Measurements from ENCODE around the gene LAMP2.

LAMP2 gene

GRCh38 chrX:120428309-120428708 is 40.8 kb downstream of the LAMP2 start:
- Histone ChIP-seq H2AFZ (ENCODE audit: low read depth, low read length) (no peak overlapping the region), H3K27me3 (ENCODE audit: low read depth, low read length) (no peaks in the 10 kb centered on the region), H3K27ac (ENCODE audit: low read length) (no peak overlapping the region), H4K20me1 (ENCODE audit: insufficient read depth, low read length) (0 out of 2 replicates have a peak, but pooled peaks cover 3% of the 10 kb centered on the region), H3K9me3 (ENCODE audit: insufficient read depth, low read length) (no peaks in the 10 kb centered on the region), H3K4me2 (ENCODE audit: low read length) (no peak overlapping the region), H3K4me3 (ENCODE audit: low read length) (no peak overlapping the region), H3K79me2 (ENCODE audit: low read length) (no peaks in the 10 kb centered on the region), H3K36me3 (replicated peaks; ENCODE audit: low read depth, low read length) (peaks cover 5% of the 10 kb centered on the region), H3K4me1 (ENCODE audit: low read length) (peaks cover 12% of the 10 kb centered on the region), H3K9ac (ENCODE audit: low read length) (no peak overlapping the region)
- TF ChIP-seq EZH2phosphoT487 (IDR thresholded peaks at IDR 0.05; ENCODE audit: low read depth) (no peak), CTCF (IDR thresholded peaks at IDR 0.05; ENCODE audit: low read depth, low read length) (no peak)

- Histone ChIP-seq H2AFZ (ENCODE audit: low read depth, low read length) (no peak overlapping the region), H3K27ac (ENCODE audit: low read length) (no peak overlapping the region), H3K36me3 (replicated peaks; ENCODE audit: low read depth, low read length) (peaks cover 5% of the 10 kb centered on the region), H3K79me2 (ENCODE audit: low read length) (no peaks in the 10 kb centered on the region), H3K4me1 (ENCODE audit: low read length) (peaks cover 12% of the 10 kb centered on the region), H3K27me3 (ENCODE audit: low read depth, low read length) (no peaks in the 10 kb centered on the region), H3K9ac (ENCODE audit: low read length) (no peak overlapping the region), H3K4me3 (ENCODE audit: low read length) (no peak overlapping the region), H4K20me1 (ENCODE audit: insufficient read depth, low read length) (0 out of 2 replicates have a peak, but pooled peaks cover 3% of the 10 kb centered on the region), H3K4me2 (ENCODE audit: low read length) (no peak overlapping the region), H3K9me3 (ENCODE audit: insufficient read depth, low read length) (no peaks in the 10 kb centered on the region)
- no peak for TF ChIP-seq CTCF (IDR thresholded peaks at IDR 0.05; ENCODE audit: low read depth, low read length)
- TF ChIP-seq EZH2phosphoT487 (IDR thresholded peaks at IDR 0.05; ENCODE audit: low read depth): no peak
These were observed 42.5 kb downstream of the LAMP2 start for GRCh38 chrX:120426599-120426998.

GRCh38 chrX:120419463-120419862 is 49.6 kb downstream of the LAMP2 start:
- Histone ChIP-seq H3K9me3 (ENCODE audit: insufficient read depth, low read length) (no peaks in the 10 kb centered on the region), H3K36me3 (replicated peaks; ENCODE audit: low read depth, low read length) (no peaks in the 10 kb centered on the region), H3K27ac (ENCODE audit: low read length) (no peak overlapping the region), H2AFZ (ENCODE audit: low read depth, low read length) (0 out of 2 replicates have a peak overlapping the region, but pooled peaks have one; percentile 13), H3K9ac (ENCODE audit: low read length) (no peak overlapping the region), H3K4me3 (ENCODE audit: low read length) (no peak overlapping the region), H3K27me3 (ENCODE audit: low read depth, low read length) (no peaks in the 10 kb centered on the region), H4K20me1 (ENCODE audit: insufficient read depth, low read length) (no peaks in the 10 kb centered on the region), H3K79me2 (ENCODE audit: low read length) (no peaks in the 10 kb centered on the region), H3K4me2 (ENCODE audit: low read length) (no peak overlapping the region), H3K4me1 (ENCODE audit: low read length) (peaks cover 6% of the 10 kb centered on the region)
- no peak for TF ChIP-seq CTCF (IDR thresholded peaks at IDR 0.05; ENCODE audit: low read depth, low read length)
- no peak for TF ChIP-seq EZH2phosphoT487 (IDR thresholded peaks at IDR 0.05; ENCODE audit: low read depth)

GRCh38 chrX:120408168-120408567 is 60.9 kb downstream of the LAMP2 start:
- no peak overlapping the region for H3K27ac ChIP-seq (ENCODE audit: low read length)
- H3K27me3 ChIP-seq (ENCODE audit: low read depth, low read length): no peaks in the 10 kb centered on the region
- no peaks in the 10 kb centered on the region for H3K9me3 ChIP-seq (ENCODE audit: insufficient read depth, low read length)
- H3K4me2 ChIP-seq (ENCODE audit: low read length): no peak overlapping the region
- H4K20me1 ChIP-seq (ENCODE audit: insufficient read depth, low read length): no peaks in the 10 kb centered on the region
- no peaks in the 10 kb centered on the region for H3K79me2 ChIP-seq (ENCODE audit: low read length)
- H3K9ac ChIP-seq (ENCODE audit: low read length): no peak overlapping the region
- no peaks in the 10 kb centered on the region for H3K36me3 ChIP-seq (replicated peaks; ENCODE audit: low read depth, low read length)
- H3K4me1 ChIP-seq (ENCODE audit: low read length): no peaks in the 10 kb centered on the region
- TF ChIP-seq EZH2phosphoT487 (IDR thresholded peaks at IDR 0.05; ENCODE audit: low read depth): no peak
- TF ChIP-seq CTCF (IDR thresholded peaks at IDR 0.05; ENCODE audit: low read depth, low read length): no peak
- H3K4me3 ChIP-seq (ENCODE audit: low read length): no peak overlapping the region
- no peak overlapping the region for H2AFZ ChIP-seq (ENCODE audit: low read depth, low read length)

Measured in OCI-LY3 (cell line).